K562 (cell line): Measurements from ENCODE around the gene OLIG1. TPM values are rescaled to one million over a fixed set of nuclear protein-coding genes. Genes with fewer than 3 reads are reported as not detected.

Experiments used
- ATAC-seq: fragments of 200-7000 bp; cut with Tn5 transposase; 3 replicates; pipeline ENCODE4 v1.9.1; 2020; ENCODE audit warnings: moderate library complexity
- BruUV-seq: library from RNA; stranded (reverse); fragments of 400-500 nt; replicated peaks from 2 replicates; lab custom pipeline; 2021; lab: Mats Ljungman, UMichigan
- CTCF ChIA-PET: fragments of 300-600 bp; formaldehyde crosslinking; extraction: SDS; loops from one replicate; lab custom pipeline; 2021; ENCODE audit warnings: low intra/inter-chr PET ratio; lab: Yijun Ruan, JAX
- POLR2A ChIA-PET: fragments of 300-600, 350-650 bp; sonication (Branson Sonifier 250); formaldehyde crosslinking; extraction: SDS; loops from one replicate; lab custom pipeline; 2021; ENCODE audit warnings: antibody characterized with exemption, inconsistent platforms; lab: Yijun Ruan, JAX
- DNase-seq, 4 experiments: peaks; one replicate each; pipeline versions ENCODE4 v3.0.0 to v3.0.0-alpha.2; 2011 to 2018; ENCODE audit warnings: low spot score in 3 of 4, mixed read lengths in 3 of 4; ENCODE audit errors: extremely low read depth in 1 of 4
- FAIRE-seq: peaks from 2 replicates; lab custom pipeline; 2011; peaks lifted over from hg19 to GRCh38; lab: Jason Lieb, UNC
- H2AFZ ChIP-seq: 2 replicates; pipeline ENCODE4 v1.6.0; 2011; ENCODE audit warnings: low read depth, low read length, control low read depth, inconsistent platforms
- H3K27ac ChIP-seq: fragments of 200-600 bp; 3 replicates; pipeline ENCODE4 v1.8.0; 2011; ENCODE audit warnings: low read depth, mild to moderate bottlenecking, control low read depth, inconsistent platforms, low read length, moderate library complexity, mixed read lengths; ENCODE audit errors: extremely low read depth
- H3K27me3 ChIP-seq, 2 experiments: fragments of 300-600 bp in 1 of 2; 2 replicates in 1 of 2; 3 replicates in 1 of 2; pipeline versions ENCODE4 v1.6.0 to v1.8.0; 2011; ENCODE audit warnings: inconsistent platforms in 2 of 2, low read length in 2 of 2, mild to moderate bottlenecking in 1 of 2, mixed read lengths in 1 of 2, moderate library complexity in 1 of 2; ENCODE audit not compliant: control insufficient read depth in 2 of 2, insufficient read depth in 2 of 2
- H3K36me3 ChIP-seq: fragments of 300-600 bp; 3 replicates; pipeline ENCODE4 v1.8.0; 2011; ENCODE audit warnings: mild to moderate bottlenecking, low read length, inconsistent platforms; ENCODE audit not compliant: control insufficient read depth, insufficient read depth
- H3K4me1 ChIP-seq, 2 experiments: fragments of 200-600 bp in 1 of 2; replicated peaks in 1 of 2; 2 replicates in 1 of 2; 3 replicates in 1 of 2; pipeline versions ENCODE4 v1.5.1 to v1.8.0; 2011; ENCODE audit warnings: inconsistent platforms in 2 of 2, low read length in 2 of 2, mild to moderate bottlenecking in 1 of 2, mixed read lengths in 1 of 2, moderate library complexity in 1 of 2; ENCODE audit not compliant: control insufficient read depth in 2 of 2, insufficient read depth in 2 of 2
- H3K4me2 ChIP-seq: 2 replicates; pipeline ENCODE4 v1.6.1; 2011; ENCODE audit warnings: low read length, control low read depth, inconsistent platforms, mixed read lengths; ENCODE audit not compliant: insufficient read depth
- H3K4me3 ChIP-seq: fragments of 200-600 bp; sonication (generic), shearing (Covaris generic); 2 replicates; pipeline ENCODE4 v1.5.1; 2016; ENCODE audit warnings: control low read depth, inconsistent platforms
- H3K79me2 ChIP-seq: fragments of 200-600 bp; 3 replicates; pipeline ENCODE4 v1.8.0; 2011; ENCODE audit warnings: low read length, inconsistent platforms; ENCODE audit not compliant: control insufficient read depth, insufficient read depth
- H3K9ac ChIP-seq, 2 experiments: 2 replicates each; pipeline versions ENCODE4 v1.6.0 to v1.6.1; 2011; ENCODE audit warnings: low read depth in 2 of 2, low read length in 2 of 2, control low read depth in 1 of 2, inconsistent platforms in 1 of 2, mild to moderate bottlenecking in 1 of 2, mixed read lengths in 1 of 2; ENCODE audit not compliant: insufficient read depth in 1 of 2
- H3K9me1 ChIP-seq: one replicate; pipeline ENCODE4 v1.6.0; 2011; ENCODE audit warnings: inconsistent platforms, mild to moderate bottlenecking, low read length, moderate library complexity; ENCODE audit not compliant: control insufficient read depth, insufficient read depth
- H3K9me3 ChIP-seq: replicated peaks from 2 replicates; pipeline ENCODE4 v1.5.1; 2011; ENCODE audit warnings: low read depth, low read length, inconsistent platforms; ENCODE audit not compliant: control insufficient read depth, insufficient read depth
- H4K20me1 ChIP-seq: replicated peaks from 2 replicates; pipeline ENCODE4 v1.6.1; 2011; ENCODE audit warnings: low read length, inconsistent platforms, mixed read lengths; ENCODE audit not compliant: control insufficient read depth, insufficient read depth
- BACH1 ChIP-seq: fragments of 200-800 bp; sonication (Bioruptor generic); IDR thresholded peaks from 2 replicates; pipeline ENCODE4 v1.6.1; 2016; ENCODE audit warnings: missing genetic modification characterization, missing compliant biosample characterization
- SIN3A ChIP-seq, 2 experiments: fragments of 150-350 bp in 1 of 2; IDR thresholded peaks; 2 replicates each; pipeline ENCODE4 v1.6.1; 2011 to 2016; ENCODE audit warnings: borderline replicate concordance in 2 of 2, low read depth in 2 of 2, low read length in 2 of 2, mild to moderate bottlenecking in 2 of 2, moderate library complexity in 2 of 2; ENCODE audit not compliant: control insufficient read depth in 1 of 2
- ZNF507 ChIP-seq: conservative IDR thresholded peaks from 2 replicates; pipeline ENCODE4 v1.6.1; 2017; ENCODE audit warnings: missing genetic modification characterization, missing compliant biosample characterization
- ZNF655 ChIP-seq: fragments of 250-450 bp; sonication (Bioruptor Pico); IDR thresholded peaks from 2 replicates; pipeline ENCODE4 v1.5.0; 2021
- ZNF778 ChIP-seq: fragments of 450-650 bp; formaldehyde crosslinking; IDR thresholded peaks from 2 replicates; pipeline ENCODE4 v1.4.0; 2020; ENCODE audit warnings: mild to moderate bottlenecking, moderate library complexity
- WGBS: fragments of 100-300 bp; shearing (Covaris generic); methylation state at CpG from one replicate; pipeline ENCODE4 v1.1.6; 2016; ENCODE audit warnings: low coverage, mixed read lengths; ENCODE audit not compliant: insufficient coverage; ENCODE audit errors: missing lambda C conversion rate; 5-methylcytosine and 5-hydroxymethylcytosine counted together
- in situ Hi-C: fragments of 300-500 bp; cut with MboI; formaldehyde crosslinking; loops from 4 replicates; pipeline ENCODE4 v1.15.0; 2018; ENCODE audit warnings: inconsistent platforms, mixed read lengths
- intact Hi-C: fragments of 100-400 bp; cut with micrococcal nuclease; formaldehyde crosslinking; loops from 2 replicates; pipeline ENCODE4 v1.14.2; 2022
- polyA plus RNA-seq, 8 experiments: library from polyadenylated mRNA; depleted of rRNA in 4 of 8; stranded (reverse) in 5 of 8; unstranded in 3 of 8; fragments of >200 nt; fragmentation: Nextera tagmentation in 2 of 8; fragmentation: Illumina TruSeq in 1 of 8; extraction: Ambion mirVana in 2 of 8; extraction: Trizol in 1 of 8; gene quantifications; 2 replicates each; pipeline versions ENCODE4 v1.2.1 to v1.2.3, GENCODE V29; 2011 to 2014; ENCODE audit warnings: inconsistent platforms in 1 of 8, missing spikeins in 1 of 8
- total RNA-seq, 7 experiments: library from RNA; depleted of rRNA in 6 of 7; stranded (reverse); fragments of >200 nt in 6 of 7; fragmentation: Illumina TruSeq in 2 of 7; extraction: Trizol in 2 of 7; gene quantifications; 2 replicates each; pipeline versions ENCODE4 v1.2.1 to v1.2.3, GENCODE V29; 2011 to 2021; ENCODE audit warnings: low replicate concordance in 1 of 7
- TF ChIP-seq, protein P1 (sequence below), 2 experiments: fragments of 450-650 bp in 1 of 2; sonication (generic) in 1 of 2; formaldehyde crosslinking in 1 of 2; IDR thresholded peaks; 2 replicates each; pipeline versions ENCODE4 v1.7.1 to v1.9.0; 2016 to 2022; ENCODE audit warnings: inconsistent platforms in 1 of 2, mild to moderate bottlenecking in 1 of 2, missing genetic modification reagents in 1 of 2
- TF ChIP-seq, protein P2 (sequence below): fragments of 450-650 bp; formaldehyde crosslinking; IDR thresholded peaks from 2 replicates; pipeline ENCODE4 v1.4.0; 2022; ENCODE audit warnings: mild to moderate bottlenecking, moderate library complexity

Gene OLIG1
- total and polyA plus RNA-seq, 9 of the 15 experiments (the other 6 are each of a cell fraction or from before 2014, with no cell fraction given) = not detected

DNA sequence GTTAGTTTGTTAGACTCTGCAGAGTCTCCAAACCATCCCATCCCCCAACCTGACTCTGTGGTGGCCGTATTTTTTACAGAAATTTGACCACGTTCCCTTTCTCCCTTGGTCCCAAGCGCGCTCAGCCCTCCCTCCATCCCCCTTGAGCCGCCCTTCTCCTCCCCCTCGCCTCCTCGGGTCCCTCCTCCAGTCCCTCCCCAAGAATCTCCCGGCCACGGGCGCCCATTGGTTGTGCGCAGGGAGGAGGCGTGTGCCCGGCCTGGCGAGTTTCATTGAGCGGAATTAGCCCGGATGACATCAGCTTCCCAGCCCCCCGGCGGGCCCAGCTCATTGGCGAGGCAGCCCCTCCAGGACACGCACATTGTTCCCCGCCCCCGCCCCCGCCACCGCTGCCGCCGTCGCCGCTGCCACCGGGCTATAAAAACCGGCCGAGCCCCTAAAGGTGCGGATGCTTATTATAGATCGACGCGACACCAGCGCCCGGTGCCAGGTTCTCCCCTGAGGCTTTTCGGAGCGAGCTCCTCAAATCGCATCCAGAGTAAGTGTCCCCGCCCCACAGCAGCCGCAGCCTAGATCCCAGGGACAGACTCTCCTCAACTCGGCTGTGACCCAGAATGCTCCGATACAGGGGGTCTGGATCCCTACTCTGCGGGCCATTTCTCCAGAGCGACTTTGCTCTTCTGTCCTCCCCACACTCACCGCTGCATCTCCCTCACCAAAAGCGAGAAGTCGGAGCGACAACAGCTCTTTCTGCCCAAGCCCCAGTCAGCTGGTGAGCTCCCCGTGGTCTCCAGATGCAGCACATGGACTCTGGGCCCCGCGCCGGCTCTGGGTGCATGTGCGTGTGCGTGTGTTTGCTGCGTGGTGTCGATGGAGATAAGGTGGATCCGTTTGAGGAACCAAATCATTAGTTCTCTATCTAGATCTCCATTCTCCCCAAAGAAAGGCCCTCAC lies 44.2 kb upstream of the OLIG1 start, which contains the start of gene OLIG2:
TSS of gene OLIG2 (plus strand) at position 447 of the 954 bp plus-strand sequence. CDS start 928 bp downstream, outside the sequence.
- H3K9ac ChIP-seq = no peak within 1 kb of the TSS
- intact Hi-C loops = no loop called here
- no peaks in the 10 kb centered on the region for H3K79me2 ChIP-seq
- no peaks in the 10 kb centered on the region for H3K9me3 ChIP-seq
- 9% methylated on average over 37 of the region's 59 CpGs for WGBS
- peaks cover 8% of the 10 kb centered on the region; the same call in 1 of the 2 replicates for H4K20me1 ChIP-seq
- H3K9me1 ChIP-seq = no peaks in the 10 kb centered on the region
- DNase-seq (peak in 3 of 4 experiments; percentile 32 to 38 (median 36)), FAIRE-seq (no peak), ATAC-seq (peak; percentile 22; the same call in 1 of the 3 replicates)
- H3K27me3 ChIP-seq = peaks cover 79 to 89% of the 10 kb centered on the region in 2 experiments
- POLR2A ChIA-PET = interaction anchor here (0.5 kb wide), 1 partner anchor 27 kb away, joined by 3 read pairs; no protein-coding TSS in a partner anchor
- CTCF ChIA-PET = no interaction called here
- H3K4me2 ChIP-seq = no peak within 1 kb of the TSS
- H3K27ac ChIP-seq = no peak within 1 kb of the TSS
- no peaks in the 10 kb centered on the region for H3K36me3 ChIP-seq
- in situ Hi-C loops = no loop called here
- H3K4me3 ChIP-seq = no peak within 1 kb of the TSS
- BruUV-seq = no TSS peak
- no peak within 1 kb of the TSS for H2AFZ ChIP-seq
- peaks cover 0 to 14% of the 10 kb centered on the region in 2 experiments; a peak in 1 of 5 replicates for H3K4me1 ChIP-seq
- TF ChIP-seq, protein P1, sequence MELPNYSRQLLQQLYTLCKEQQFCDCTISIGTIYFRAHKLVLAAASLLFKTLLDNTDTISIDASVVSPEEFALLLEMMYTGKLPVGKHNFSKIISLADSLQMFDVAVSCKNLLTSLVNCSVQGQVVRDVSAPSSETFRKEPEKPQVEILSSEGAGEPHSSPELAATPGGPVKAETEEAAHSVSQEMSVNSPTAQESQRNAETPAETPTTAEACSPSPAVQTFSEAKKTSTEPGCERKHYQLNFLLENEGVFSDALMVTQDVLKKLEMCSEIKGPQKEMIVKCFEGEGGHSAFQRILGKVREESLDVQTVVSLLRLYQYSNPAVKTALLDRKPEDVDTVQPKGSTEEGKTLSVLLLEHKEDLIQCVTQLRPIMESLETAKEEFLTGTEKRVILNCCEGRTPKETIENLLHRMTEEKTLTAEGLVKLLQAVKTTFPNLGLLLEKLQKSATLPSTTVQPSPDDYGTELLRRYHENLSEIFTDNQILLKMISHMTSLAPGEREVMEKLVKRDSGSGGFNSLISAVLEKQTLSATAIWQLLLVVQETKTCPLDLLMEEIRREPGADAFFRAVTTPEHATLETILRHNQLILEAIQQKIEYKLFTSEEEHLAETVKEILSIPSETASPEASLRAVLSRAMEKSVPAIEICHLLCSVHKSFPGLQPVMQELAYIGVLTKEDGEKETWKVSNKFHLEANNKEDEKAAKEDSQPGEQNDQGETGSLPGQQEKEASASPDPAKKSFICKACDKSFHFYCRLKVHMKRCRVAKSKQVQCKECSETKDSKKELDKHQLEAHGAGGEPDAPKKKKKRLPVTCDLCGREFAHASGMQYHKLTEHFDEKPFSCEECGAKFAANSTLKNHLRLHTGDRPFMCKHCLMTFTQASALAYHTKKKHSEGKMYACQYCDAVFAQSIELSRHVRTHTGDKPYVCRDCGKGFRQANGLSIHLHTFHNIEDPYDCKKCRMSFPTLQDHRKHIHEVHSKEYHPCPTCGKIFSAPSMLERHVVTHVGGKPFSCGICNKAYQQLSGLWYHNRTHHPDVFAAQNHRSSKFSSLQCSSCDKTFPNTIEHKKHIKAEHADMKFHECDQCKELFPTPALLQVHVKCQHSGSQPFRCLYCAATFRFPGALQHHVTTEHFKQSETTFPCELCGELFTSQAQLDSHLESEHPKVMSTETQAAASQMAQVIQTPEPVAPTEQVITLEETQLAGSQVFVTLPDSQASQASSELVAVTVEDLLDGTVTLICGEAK (IDR thresholded peaks at IDR 0.05) = no peak
- TF ChIP-seq, protein P1 (CRISPR knock-in tag; IDR thresholded peaks at IDR 0.05) = no peak
- TF ChIP-seq ZNF778 (no peak), ZNF507 (tag) (no peak), ZNF655 (CRISPR knock-in tag) (no peak), BACH1 (tag) (no peak), SIN3A (IDR thresholded peaks at IDR 0.05; ENCODE audit: borderline replicate concordance in 2 of 2, control insufficient read depth in 1 of 2, low read depth in 2 of 2, low read length in 2 of 2) (no peak)
- TF ChIP-seq, protein P2, sequence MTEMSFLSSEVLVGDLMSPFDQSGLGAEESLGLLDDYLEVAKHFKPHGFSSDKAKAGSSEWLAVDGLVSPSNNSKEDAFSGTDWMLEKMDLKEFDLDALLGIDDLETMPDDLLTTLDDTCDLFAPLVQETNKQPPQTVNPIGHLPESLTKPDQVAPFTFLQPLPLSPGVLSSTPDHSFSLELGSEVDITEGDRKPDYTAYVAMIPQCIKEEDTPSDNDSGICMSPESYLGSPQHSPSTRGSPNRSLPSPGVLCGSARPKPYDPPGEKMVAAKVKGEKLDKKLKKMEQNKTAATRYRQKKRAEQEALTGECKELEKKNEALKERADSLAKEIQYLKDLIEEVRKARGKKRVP (CRISPR knock-in tag) = no peak
